Diencephalon (tissue), 1 donor: ENCODE measurements around the gene ASB7. TPM values are rescaled to one million over a fixed set of nuclear protein-coding genes. Genes with fewer than 3 reads are reported as not detected.

Experiments
- small RNA-seq: library from RNA; depleted of rRNA; stranded (forward); fragments of <200 nt; gene quantifications from one replicate; pipeline ENCODE3, GENCODE V24; 2014
- total RNA-seq: library from RNA; depleted of rRNA; stranded (reverse); fragments of >200 nt; gene quantifications from one replicate; pipeline ENCODE4 v1.2.3, GENCODE V29; 2014

The ASB7 gene, protein sequence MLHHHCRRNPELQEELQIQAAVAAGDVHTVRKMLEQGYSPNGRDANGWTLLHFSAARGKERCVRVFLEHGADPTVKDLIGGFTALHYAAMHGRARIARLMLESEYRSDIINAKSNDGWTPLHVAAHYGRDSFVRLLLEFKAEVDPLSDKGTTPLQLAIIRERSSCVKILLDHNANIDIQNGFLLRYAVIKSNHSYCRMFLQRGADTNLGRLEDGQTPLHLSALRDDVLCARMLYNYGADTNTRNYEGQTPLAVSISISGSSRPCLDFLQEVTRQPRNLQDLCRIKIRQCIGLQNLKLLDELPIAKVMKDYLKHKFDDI
- 18.0 TPM for total RNA-seq

DNA sequence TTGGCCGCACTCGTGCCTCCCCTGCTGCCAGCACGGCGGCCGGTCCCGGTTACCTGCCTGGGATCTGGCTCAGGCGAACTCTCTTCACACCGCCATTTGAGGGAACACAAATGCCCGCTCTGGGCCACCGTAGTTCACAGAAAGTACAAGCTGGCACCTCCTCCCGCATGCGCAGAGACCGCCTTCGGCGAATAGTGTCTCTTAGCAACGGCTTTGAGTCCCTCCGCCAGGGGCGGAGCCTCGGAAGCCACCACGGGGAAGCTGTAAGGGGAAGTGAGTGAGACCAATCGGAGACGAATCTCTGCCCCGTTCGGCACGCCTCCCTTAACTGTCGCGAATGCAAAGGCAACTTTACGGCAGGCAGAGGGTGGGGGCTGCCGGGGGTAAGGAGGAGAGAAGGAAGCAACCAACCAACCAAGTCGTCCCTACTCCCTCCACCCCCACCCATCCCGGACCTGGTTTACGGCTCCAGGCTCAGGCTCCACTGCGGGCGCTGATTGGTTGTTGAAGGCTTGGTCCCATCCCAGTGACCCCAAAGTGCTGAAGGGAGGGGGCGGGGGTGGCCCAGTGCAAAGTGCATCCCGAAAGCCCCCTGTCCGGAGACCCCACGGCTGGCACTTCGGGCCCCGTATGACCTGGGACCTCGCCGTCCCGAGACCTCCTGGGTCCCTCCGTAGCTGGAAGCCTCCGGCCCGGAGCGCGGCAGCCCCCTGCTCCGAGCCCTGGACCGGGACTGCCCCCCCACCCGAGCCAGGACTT is at the start of gene ASB7, which contains the start of gene LINS1:
Gene ASB7 (plus strand): TSS at position 526 of the 759 bp plus-strand sequence. CDS start 9,628 bp downstream, outside the sequence.
Gene LINS1 (minus strand): TSS at position 121 of the 759 bp plus-strand sequence. CDS start 21,342 bp downstream, outside the sequence.

Small RNA genes within 50 kb of the gene (small RNA-seq; reads per million reads assigned to genes)
- gene RF00019 (not detected), gene RNU6-181P (not detected)

Other genes starting within 250 kb of the ASB7 start
- under 0.01 TPM for gene CERS3, start 73.6 kb upstream of the ASB7 start, total RNA-seq
- 31.4 TPM for gene LINS1, start 405 bp upstream of the ASB7 start, total RNA-seq